ENCODE data around the gene SLC46A1.

- TF ChIP-seq POLR2A (IDR thresholded peaks at IDR 0.05) = no peak
- TF ChIP-seq, protein P1, sequence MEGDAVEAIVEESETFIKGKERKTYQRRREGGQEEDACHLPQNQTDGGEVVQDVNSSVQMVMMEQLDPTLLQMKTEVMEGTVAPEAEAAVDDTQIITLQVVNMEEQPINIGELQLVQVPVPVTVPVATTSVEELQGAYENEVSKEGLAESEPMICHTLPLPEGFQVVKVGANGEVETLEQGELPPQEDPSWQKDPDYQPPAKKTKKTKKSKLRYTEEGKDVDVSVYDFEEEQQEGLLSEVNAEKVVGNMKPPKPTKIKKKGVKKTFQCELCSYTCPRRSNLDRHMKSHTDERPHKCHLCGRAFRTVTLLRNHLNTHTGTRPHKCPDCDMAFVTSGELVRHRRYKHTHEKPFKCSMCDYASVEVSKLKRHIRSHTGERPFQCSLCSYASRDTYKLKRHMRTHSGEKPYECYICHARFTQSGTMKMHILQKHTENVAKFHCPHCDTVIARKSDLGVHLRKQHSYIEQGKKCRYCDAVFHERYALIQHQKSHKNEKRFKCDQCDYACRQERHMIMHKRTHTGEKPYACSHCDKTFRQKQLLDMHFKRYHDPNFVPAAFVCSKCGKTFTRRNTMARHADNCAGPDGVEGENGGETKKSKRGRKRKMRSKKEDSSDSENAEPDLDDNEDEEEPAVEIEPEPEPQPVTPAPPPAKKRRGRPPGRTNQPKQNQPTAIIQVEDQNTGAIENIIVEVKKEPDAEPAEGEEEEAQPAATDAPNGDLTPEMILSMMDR (IDR thresholded peaks at IDR 0.05) = no peak
Measured at GRCh38 chr17:28397687-28398279, 8.2 kb downstream of the SLC46A1 start.
